GM12875 (cell line): ENCODE results near the gene CYS1.
A peak's percentile ranks its signal among the peaks of the same experiment; 100 is the strongest.

Experiments
- H3K4me3 ChIP-seq: one replicate; pipeline ENCODE4 v1.5.1; 2011; ENCODE audit warnings: low read depth, low read length, control low read depth
- TF ChIP-seq, protein P1 (sequence below): IDR thresholded peaks from 2 replicates; pipeline ENCODE4 v1.5.1; 2011; ENCODE audit warnings: low read depth, mild to moderate bottlenecking, control low read depth, inconsistent platforms, low read length, moderate library complexity, borderline replicate concordance; ENCODE audit not compliant: insufficient read depth

CYS1 gene

DNA sequence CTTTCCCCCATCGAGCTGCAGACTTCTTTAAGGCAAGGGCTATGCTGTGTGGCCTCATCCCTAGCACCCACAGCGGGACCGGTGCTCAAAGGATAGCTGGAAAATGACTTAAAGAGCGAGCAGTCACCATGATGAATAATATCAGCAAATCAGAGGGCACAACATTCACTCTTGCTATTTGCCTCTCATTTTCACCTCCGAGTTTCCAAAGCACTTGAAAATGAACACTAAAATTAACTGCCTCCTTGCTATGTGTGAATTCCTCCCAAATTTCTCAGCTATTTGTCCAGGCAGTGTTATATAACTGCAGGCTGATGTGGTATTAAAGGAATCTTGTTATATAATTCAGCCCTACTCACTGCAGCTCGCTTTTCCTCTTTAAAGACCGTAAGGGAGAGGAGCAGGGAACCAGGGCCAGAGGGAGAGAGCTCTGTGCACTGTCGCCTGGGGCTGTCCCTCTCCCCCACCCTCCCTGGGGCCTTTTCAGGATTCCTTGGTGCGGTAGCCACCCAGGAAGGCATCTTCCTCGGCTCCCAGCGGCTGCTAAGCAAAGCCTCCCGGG is 1.4 kb downstream of the CYS1 start:
- peak overlapping the region; percentile 55 for H3K4me3 ChIP-seq
- TF ChIP-seq, protein P1, sequence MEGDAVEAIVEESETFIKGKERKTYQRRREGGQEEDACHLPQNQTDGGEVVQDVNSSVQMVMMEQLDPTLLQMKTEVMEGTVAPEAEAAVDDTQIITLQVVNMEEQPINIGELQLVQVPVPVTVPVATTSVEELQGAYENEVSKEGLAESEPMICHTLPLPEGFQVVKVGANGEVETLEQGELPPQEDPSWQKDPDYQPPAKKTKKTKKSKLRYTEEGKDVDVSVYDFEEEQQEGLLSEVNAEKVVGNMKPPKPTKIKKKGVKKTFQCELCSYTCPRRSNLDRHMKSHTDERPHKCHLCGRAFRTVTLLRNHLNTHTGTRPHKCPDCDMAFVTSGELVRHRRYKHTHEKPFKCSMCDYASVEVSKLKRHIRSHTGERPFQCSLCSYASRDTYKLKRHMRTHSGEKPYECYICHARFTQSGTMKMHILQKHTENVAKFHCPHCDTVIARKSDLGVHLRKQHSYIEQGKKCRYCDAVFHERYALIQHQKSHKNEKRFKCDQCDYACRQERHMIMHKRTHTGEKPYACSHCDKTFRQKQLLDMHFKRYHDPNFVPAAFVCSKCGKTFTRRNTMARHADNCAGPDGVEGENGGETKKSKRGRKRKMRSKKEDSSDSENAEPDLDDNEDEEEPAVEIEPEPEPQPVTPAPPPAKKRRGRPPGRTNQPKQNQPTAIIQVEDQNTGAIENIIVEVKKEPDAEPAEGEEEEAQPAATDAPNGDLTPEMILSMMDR = no peak

DNA sequence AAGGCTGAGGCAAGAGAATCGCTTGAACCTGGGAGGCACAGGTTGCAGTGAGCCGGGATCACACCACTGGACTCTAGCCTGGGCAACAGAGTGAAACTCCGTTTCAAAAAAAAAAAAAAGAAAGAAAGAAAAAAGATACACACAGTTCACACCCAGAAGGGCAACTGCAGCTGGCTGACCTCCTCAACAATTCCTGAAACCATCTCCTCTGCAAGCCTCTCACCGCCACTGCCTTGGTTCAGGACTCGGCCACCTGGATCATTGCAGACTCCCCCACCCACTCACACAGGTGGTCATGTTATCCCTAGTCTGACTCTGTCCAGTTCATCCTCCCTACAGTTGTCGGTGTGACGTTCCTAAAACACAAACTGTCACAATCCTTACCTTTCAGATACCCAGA is 2.2 kb downstream of the CYS1 start:
- H3K4me3 ChIP-seq = no peak overlapping the region
- TF ChIP-seq, protein P1 = no peak

DNA sequence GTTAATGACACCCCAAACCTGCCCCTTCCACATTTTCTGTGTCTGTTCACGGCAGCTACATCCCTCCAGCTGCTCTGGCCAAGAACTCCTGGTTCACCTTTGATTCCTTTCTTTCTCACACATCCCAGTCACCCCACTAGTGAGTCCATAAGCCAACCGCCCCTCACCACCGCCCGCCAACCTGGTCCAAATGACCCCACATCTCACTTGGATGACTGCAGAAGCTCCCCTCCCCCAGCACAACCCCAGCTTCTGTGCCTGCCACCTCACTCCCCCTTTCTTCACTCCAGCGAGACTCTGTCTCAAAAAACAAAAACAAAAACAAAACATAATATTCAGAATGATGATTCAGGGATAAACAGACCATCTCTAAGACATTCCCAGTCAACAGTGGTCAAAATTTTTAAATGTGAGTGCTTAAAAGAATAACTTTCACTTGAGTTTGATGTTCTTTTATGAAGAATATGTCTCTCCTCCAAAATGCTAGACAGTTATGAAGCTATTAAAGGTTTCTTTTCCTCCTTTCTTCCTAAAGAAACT is 3.2 kb downstream of the CYS1 start:
- TF ChIP-seq, protein P1 = no peak
- no peak overlapping the region for H3K4me3 ChIP-seq

DNA sequence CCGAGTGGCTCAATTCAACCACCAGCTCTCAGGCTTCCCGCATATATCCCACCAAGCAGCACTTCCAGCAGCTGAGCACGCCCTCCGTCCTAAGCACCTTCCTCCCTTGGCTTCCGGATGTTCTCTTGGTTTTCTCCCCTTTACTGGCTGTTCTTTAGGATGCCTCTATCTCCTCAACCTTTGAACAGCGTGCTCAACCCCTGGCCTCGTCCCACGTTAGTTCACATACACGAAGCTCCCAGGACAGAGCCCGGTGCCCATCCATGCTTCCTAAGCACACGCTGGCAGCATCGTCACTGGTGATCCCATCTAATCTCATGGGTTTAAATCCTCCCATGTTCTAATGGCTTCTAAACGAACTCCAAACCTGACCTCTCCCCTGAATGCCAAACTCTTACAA is 3.7 kb downstream of the CYS1 start:
- no peak overlapping the region for H3K4me3 ChIP-seq
- TF ChIP-seq, protein P1 = no peak

DNA sequence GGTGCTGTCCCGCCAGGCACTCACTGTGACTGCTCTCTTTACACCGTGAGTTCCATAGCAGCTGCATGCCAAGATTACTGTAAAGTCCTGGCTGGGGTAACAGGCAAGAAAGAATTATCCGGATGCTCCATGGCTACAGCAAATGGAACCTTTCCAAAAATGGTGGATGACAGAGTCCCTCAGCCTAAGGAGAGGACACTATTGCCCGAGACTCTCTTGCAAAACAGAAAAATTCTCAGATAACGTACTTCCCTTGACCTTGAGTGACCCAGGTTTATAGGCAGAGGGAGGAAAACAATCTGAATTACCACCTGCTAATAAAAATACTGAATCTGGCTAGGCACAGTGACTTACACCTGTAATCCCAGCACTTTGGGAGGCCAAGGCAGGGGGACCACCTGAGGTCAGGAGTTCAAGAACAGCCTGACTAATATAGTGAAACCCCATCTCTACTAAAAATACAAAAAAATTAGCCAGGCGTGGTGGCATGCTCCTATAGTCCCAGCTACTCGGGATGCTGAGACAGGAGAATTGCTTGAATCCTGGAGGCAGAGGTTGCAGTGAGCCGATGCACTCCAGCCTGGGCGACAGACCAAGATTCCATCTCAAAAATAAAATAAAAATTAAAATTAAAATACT is 4.5 kb downstream of the CYS1 start:
- H3K4me3 ChIP-seq = no peak overlapping the region
- TF ChIP-seq, protein P1 = no peak

DNA sequence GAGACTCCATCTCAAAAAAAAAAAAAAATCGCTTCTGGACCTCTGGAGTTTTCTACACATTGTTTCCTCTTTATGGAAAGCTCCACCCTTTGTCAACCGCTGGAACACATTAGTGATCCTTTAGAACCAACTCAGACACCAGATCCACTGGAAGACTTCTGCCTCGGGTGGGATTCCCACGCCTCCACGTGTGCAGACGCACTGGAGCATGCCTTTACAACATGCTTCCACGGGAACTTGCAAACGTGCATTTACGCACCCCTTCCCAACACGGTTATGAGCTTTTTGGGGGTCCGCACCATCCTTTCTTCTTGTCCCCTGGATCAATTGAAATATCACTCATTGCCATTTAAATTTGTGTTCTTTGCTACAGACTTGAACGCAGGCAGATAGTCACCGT is 5.1 kb downstream of the CYS1 start:
- H3K4me3 ChIP-seq = no peak overlapping the region
- TF ChIP-seq, protein P1 = no peak

DNA sequence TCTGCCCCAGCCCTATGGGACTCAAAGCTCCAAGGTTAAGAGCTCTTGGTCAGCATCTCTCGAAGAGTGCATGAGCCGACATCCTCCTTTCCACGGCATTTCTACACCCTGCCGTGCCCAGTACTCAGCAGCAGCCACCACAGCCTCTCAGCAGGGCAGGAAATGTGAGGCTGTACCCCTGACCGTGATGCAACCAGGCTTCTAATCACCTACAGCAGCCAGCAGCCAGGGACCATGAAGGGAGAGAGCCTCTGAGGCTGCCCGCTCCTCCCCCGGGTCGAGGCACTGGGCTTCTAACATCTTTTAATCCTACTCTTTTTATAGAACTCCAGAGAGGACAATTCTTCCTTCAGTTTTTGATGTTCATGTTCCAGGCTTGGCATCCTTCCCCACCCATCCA is 6.5 kb downstream of the CYS1 start:
- no peak overlapping the region for H3K4me3 ChIP-seq
- TF ChIP-seq, protein P1 = no peak
